HG03108 (cell line): ENCODE results near the gene TSN.
"Not testable (repeated sequence)": the region's sequence is repeated elsewhere in the genome, so short reads cannot be mapped to it uniquely, and the experiment has no call there.

Source experiments
- ATAC-seq: cut with Tn5 transposase; IDR thresholded peaks from one replicate; pipeline ENCODE4 v1.9.1; 2021; ENCODE audit warnings: moderate library complexity; ENCODE audit not compliant: unreplicated experiment

TSN gene

DNA sequence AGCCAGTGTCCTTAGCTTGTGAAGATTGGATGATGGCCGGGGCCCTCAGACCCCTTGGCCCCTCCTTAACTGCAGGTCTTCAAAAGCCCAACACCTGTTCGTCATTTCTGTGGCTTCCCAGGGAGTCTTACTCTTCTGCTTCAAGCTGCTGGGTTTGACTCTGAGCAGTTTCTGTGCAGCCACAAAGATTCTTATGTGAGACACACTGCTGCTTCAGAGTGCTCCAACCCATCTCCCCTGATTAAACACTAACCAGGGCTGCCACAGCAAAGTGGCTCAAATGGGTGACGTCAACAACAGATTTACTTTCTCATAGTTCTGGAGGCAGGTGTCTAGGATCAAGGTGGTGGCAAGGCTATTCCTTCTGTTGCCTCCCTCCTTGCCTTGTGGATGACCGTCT lies 40.8 kb downstream of the TSN start:
- ATAC-seq, result no peak

DNA sequence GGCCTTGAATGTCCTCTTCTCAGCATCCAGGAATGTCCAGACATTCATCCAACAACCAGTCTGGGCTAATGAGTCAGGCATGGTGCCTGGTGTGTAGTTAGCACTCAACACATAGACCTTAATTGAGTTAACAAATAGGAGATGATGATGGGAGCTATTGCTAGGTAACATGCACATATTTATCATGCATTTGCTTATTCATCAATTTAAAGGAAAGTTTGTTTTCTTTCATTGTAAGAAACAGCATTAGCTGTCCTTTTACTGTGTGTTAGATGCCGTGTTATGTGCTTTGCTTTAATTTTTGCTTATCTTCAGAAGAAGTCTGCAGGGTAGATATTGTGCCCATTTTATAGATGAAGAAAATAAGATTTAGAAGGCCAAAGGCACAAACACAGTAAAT lies 43.2 kb downstream of the TSN start:
- no peak for ATAC-seq

DNA sequence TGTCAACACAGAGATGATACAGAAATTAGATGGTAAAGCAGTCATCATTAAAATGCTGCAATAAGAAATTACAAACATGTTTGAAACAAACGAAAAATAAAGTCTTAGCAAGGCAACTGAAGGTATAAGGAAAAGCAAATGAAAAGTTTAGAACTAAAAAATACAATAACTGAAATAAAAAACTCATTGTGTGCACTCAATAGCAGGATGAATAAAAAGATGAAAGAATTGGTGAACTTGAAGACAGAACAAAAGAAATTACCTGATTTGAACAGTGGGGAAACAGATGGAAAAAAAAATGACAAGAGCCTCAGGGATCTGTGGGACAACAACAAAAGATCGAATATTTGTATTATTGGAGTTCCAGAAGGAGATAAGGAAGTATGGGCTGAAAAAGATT lies 46.5 kb downstream of the TSN start:
- ATAC-seq, result no peak

DNA sequence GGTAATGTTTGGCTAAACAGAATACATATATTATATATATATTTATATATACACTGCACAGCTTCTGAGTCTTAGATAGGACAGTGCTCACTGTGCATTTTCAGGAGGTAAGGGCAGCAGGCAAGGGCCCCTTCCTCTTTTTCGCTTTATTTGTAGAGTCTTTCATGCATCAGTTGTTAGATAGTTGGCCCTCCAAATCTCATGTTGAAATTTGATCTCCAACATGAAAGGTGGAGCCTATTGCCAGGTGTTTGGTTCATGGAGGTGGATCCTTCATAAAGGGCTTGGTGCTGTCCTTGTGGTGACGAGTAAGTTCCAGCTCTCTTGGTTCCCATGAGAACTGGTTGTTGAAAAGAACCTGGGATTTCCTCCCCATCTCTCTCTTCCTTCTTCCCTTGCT lies 48.1 kb downstream of the TSN start:
- ATAC-seq, result no peak

DNA sequence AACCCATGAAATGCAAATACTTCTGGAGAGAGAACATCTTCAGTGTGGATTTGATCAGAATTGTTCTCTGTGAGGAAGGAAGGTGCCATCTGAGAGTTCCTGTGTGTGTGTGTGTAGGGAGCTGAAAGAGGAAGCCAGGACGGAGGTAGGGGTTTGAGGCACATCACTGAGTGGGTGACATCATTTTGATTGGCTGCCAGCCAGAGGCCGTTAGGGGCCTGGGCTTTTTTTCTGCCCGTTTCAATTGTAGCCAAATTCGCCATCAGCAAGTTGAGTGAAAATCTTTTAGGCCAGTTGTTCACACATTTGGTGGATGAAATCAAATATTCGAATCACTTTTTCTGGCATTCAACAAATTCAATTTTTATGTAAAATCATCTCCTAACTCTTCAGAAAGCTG lies 48.9 kb downstream of the TSN start:
- ATAC-seq, result no peak

DNA sequence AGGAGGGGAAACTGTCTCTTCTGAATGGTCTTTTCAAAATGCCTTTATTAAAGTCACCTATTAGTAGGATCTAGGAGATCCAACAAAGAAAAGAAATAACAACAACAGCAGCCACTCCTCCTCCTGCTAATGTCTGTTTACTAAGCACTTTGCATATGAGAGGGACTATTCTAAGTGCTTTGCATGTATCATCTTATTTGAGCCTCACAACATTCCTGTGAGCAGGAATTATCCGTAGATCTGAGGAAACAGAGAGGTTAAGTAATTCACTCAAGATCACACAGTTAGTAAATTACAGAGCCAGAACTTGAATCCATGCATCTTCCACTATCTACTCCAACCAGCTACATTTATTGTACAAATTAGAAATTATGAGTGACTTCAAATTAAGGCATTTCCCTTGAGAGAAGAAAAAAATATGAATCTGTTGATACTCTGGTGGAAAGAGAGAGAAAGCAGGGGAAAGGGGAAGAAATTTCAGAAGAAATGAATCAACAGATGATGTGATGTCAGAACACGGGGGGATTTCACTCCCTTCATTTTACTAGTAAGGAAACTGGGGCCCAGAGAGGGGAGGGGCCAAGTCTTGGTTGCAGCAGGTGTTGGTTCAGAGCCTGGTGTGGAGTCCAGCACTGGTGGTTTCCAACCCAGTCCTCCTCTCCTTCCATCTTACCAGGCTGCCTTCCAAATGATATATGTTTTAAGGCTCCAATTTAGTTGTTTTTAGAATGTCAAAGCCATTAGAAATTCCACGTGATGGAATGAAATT lies 49.7 kb downstream of the TSN start:
- no peak for ATAC-seq

DNA sequence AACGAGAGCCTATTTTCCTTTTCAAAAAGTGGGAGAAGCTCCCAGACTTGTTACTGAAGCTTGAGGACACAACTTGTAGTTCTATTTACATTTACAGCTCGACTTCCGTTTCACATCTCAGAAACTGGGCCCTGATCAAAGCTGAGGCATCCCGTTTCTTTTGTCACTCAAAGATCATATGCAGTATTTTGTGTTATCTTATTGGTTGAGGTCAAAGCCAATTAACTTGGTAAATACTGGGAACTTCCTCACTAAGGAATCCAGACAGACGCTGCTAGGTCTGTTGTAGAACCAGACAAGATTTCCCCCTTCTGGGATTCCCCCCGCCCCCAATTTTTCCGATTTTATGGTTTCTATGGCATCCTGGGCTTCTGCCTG lies 50.3 kb downstream of the TSN start:
- ATAC-seq, result no peak

DNA sequence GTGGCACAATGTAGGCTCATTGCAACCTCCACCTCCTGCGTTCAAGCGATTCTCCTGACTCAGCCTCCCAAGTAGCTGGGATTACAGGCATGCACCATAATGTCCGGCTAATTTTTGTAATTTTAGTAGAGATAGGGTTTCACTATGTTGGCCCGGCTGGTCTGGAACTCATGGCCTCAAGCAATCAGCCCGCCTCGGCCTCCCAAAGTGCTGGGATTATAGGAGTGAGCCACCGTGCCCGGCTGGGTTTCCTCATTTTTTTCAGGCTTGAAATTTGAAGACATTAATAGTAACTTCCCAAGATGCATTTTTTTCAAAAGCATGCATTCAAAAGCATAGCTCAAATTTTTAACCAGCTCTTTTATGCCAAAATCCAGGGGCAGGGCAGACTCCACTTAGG lies 52.3 kb downstream of the TSN start:
- ATAC-seq, result not testable (repeated sequence)

DNA sequence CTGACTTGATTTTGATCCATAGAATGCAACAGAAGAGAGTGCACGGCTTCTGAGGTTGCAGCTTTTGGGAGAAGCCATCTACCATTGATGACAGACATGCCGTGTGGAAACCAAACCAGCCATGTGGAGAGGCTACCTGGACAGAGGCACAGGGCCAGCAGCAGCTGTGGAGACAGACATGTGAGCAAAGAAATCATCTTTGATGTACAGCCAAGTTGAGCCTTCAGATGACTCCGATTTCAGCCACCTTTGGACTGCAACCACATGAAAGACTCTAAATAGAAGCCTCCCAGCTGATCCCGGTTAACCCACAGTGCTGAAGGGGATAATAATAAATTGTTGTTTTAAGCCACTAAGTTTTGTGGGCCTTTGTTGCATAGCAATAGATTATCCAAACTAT lies 54.2 kb downstream of the TSN start:
- ATAC-seq, result no peak

DNA sequence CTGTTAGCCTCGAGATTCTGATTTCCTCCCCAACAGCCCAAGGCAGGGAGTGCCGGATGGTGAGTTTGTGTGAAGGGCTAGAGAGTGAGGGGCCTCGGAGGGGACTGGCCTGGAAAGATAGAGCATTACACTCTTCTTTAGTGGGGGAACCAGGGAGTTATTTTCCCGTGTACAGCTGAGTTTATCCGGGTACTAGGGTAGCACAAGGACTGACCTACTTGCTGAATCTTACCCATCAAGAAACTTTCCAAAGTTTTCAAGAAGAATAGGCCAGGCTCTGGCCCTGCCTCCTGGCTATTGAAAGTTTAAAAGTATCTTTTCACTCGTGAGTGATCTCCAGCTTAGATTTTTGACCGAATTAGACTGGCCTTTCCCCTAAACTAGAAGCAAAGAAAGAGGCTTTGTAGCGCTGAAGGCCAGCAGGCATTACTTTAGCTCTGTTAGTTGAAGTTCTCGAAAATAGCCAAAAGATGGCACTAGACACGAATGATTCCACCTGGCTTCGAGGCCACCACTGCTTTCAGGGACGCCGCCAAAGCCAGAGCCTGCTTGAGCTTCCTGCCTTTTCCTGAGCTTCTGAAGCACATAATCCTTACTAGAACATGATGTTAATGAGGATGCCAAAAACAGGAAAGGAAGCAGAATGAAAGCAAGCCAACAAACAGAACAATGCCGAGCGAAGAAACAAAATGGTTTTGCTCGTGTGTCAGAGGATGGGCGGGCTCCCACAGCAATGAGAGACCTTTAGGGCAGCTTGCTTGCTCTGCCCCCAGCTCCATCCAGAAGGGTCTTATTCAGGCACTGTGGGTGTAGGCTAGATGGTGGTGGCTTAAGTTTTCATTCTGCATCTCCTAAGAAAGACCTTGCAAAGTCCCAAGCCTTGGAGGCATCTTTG lies 55.8 kb downstream of the TSN start:
- peak; percentile 54 for ATAC-seq

DNA sequence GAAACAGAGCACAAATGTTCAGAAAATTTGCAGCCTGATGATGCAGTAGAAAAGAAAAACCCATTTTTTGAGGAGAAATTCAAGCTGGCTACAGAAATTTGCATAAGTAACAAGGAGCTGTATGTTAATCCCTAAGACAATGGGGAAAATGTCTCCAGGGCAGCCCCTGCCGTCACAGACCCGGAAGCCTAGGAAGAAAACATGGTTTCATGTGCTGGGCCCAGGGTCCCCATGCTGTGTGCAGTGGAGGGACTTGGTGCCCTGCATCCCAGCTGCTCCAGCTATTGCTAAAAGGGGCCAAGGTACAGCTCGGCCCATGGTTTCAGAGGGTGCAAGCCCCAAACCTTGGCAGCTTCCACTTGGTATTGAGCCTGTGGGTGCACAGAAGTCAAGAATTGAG lies 57.6 kb downstream of the TSN start:
- ATAC-seq, result not testable (repeated sequence)

DNA sequence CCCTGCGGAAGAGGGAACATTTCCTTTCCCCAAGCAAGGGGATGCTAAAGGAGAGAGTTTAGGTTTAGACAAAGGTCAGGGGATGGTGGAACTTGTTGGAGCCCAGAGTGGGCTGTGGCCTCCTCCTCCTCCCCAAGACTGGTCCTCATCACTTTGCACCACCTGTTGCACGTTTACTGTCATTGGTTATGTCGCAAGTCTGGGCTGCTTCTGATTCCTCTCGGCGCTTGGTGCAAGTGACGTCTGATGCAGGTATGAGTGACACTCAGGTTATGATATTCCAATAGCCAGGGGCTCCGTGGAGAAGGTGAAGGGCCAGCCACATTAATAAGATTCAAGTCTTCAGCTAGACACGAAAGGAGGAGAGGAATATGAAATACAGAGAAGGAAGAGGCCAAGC lies 59.8 kb downstream of the TSN start:
- ATAC-seq, result no peak

DNA sequence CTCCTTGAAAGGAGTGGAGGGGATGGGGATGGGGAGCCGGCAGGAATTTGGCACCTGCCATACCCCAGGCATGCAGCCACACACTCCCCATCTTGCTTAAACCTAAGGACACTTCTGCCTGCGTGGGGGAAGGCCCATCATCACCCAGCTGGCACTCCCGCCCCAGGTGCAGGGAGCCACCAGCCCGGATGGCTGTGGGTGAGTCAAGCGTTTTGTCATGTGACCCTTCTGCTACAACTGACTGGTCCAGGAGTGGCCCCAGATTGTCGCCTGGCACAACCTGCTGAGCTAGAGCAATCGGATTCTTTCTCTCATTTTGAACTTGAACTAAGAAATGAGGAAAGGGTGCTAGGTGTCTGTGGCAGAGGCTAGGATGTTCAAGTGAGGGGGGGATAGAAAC lies 61.3 kb downstream of the TSN start:
- ATAC-seq, result no peak

DNA sequence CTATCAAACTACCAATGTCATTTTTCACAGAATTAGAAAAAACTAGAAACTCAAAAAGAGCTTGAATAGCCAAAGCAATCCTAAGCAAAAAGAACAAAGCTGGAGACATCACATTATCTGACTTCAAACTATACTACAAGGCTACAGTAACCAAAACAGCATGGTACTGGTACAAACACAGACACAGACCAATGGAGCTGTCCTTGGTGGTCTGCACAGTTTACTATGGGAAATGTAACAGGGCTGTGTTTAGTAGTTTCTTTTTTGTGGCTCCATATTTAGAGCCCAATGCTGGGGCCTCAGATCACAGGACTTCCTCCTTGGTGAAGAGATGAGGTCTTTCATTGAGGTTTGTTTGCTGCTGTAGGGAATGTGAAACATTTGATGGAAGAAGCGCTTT lies 61.9 kb downstream of the TSN start:
- ATAC-seq, result not testable (repeated sequence)
